ENCODE results near the gene RHO.

Gene RHO

DNA sequence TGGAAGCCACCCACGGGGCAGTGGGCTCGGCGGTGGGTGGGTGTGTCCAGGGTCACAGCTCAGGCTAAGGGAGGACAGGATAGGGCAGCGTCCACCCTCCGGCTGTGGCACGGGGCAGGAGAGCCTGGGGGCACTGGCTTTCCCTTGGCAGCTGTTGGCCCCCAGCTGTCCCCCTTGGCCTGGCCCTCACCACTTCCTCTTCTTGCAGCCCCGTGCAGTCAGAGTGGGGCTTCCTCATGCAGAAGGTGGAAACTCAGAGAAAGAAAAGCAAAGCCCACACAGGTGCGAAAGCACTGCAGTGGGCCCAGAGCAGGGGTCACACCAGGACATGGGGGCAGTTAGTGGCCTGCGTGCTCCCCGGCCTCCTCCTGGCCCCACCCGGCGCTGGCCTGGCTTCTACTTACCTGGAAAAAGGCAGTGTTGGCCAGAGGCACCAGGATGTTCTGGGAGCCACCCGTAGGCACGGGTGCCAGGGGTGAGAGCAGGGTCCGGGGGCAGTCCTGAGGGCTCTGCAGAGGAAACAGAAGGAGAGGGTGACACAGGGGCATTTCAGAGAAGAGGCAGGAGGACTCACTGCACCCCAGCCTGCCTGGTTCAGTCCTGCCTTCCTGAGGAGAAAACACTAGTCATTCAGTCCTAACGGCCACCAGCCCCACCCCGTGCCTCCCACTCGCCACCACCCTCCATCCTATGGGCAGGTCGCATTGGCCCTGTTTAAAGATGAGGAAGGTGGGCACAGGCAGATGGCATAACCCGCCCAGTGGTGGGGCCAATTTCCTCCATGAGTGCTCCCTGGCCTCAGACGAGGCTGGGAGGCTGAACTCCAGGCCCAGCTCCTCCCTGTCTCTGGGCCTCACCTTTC lies 49.7 kb downstream of the RHO start:
- no peak for DNase-seq (ENCODE audit: low read depth)

DNA sequence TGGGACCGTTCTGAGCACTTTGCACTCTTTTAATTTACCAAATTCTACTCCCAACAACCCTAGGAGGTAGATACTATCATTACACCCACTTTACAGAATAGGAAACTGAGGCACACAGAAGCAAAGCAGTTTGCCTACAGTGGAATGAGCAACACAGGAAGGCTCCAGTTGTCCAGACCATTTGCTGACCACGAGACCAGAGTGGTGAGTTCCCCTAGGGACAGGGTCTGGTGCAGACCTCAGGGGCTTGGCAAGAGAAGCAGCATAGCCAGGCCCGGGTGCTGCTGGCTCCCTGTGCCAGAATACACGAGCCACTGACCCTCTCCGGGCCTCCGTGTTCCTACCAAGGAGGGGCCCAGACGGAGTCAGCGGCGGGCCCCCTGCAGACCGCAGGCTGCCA lies 51.6 kb downstream of the RHO start:
- DNase-seq (ENCODE audit: low read depth): no peak

DNA sequence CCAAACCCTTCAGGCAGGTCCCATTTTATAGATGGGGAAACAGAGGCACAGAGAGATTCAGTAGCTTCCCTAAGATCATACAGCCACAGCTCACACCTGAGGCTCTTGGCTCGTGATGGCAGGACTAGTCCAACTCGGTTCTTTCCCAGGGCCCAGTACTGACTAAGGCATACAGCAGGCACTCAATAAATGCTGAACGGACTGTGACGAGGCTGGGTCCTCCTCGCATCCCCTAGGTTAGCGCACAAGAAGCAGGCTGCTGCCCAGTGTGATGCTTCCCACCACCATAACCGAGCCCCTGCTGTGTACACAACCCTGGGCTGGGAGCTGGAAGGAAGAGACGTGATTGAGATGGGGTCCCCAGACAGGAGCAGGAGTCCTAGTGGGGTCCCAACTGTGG lies 53.2 kb downstream of the RHO start:
- no peak for DNase-seq (ENCODE audit: low read depth)

DNA sequence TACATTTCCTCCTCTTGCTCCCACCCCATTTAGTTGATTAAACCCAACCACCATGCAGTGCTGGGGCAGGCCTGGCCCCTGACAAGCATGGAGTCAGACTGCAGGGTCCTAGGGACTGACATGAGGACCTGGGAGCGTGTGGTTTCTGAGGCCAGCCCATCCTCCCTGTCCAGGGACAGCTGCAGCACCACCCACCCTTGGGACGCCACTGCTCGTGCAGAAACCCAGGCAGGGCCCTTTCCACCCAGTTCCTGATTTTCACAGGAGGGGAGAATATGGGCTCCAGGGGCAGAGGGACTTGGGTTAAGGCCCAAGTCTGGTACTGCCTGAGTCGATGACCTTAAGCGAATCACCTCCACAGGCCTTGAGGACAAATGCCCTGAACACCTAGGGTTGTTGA lies 54.4 kb downstream of the RHO start:
- no peak for DNase-seq (ENCODE audit: low read depth)

- DNase-seq (ENCODE audit: low read depth): no peak
Measured at GRCh38 chr3:129583289-129583688, 54.9 kb downstream of the RHO start.

DNA sequence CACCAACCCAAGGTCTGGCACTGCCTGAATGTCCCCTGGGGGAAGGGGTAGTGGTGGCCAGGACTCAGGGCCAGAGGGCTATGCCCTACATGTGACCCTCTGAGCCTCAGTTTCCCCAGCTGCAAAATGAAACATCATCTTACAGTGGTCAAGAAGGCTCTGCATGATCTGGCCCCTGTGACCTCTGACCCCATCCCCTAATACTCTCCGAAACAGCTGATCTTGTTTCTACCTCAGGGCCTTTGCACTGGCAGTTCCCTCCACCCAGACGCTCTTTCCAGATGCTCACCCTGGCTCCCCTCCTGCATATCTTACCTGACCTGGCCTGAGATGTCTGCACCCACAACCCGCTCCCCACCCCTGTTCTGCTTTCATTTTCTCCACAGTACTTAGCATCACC lies 56.2 kb downstream of the RHO start:
- DNase-seq (ENCODE audit: low read depth): no peak
